Breast epithelium (tissue), 3 donors: Measurements from ENCODE around the gene WAC.

ENCODE experiments used
- CTCF ChIP-seq, 3 donors: fragments of 450-650 bp; IDR thresholded peaks; one replicate each; pipeline ENCODE4 v1.5.1; 2016 to 2017; ENCODE audit warnings: antibody characterized with exemption in 3 of 3, mild to moderate bottlenecking in 3 of 3, moderate library complexity in 3 of 3
- POLR2A ChIP-seq: fragments of 450-650 bp; IDR thresholded peaks from one replicate; pipeline ENCODE4 v1.6.1; 2016; ENCODE audit warnings: antibody characterized with exemption, mild to moderate bottlenecking, moderate library complexity
- POLR2AphosphoS5 ChIP-seq, 3 donors: sonication (generic); formaldehyde crosslinking; IDR thresholded peaks; one replicate each; pipeline ENCODE4 v1.6.1; 2017; ENCODE audit warnings: antibody characterized with exemption in 3 of 3

DNA sequence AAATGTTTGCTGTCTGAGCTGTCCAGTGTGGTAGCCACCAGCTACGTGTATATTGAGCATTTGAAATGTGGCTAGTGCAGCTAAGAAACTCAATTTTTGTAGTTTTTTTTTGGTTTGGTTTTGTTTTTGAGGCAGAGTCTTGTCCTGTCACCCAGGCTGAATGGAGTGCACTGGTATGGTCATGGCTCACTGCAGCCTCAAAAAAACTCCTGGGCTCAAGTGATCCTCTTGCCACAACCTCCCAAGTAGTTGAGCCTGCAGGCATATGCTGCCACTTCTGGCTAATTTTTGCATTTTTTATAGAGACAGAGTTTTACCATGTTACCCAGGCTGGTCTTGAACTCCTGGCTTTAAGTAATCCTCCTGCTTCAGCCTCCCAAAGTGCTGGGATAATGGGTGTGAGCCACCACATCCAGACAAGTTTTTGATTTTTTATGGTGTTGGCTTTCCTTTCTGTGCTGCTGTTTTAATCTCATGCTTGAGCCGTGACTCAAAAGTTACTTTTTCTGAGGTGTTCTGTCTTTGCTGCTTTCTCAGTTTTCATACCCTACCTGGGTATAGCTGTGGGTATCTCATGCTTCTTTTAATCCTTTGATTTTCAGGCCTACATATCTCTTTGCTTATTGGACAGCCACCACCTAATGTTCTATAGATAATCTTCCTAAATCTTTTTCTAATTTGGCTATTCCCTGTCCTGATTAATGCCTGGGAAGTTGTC lies 16.0 kb downstream of the WAC start:
- TF ChIP-seq CTCF (IDR thresholded peaks at IDR 0.05): no peak
- TF ChIP-seq POLR2A: no peak
- no peak for TF ChIP-seq POLR2AphosphoS5 (IDR thresholded peaks at IDR 0.05)
